Medulla oblongata (tissue), 1 donor: ENCODE measurements around the gene DHX8.

Experiments used
- DNase-seq: peaks from one replicate; pipeline ENCODE4 v3.0.0-alpha.2; 2015; ENCODE audit errors: extremely low spot score

DHX8 gene

DNA sequence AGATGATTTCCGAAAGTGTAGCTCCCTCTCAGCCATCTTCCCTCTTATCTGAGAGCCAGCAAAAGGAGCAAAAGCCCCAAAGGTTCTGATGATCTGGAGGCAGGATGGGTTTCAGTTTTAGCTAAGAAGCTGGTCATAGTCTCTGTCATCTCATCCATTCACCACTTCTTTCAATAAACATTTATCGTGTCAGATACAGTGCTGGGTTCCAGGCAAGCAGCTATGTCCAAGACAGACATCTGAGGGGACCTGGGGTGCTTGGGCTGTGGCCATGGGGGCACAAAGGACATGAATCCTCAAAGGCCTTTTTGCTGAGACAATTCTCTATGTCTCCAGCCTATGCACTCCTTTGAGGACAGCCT is 63.4 kb downstream of the DHX8 start:
- no peak for DNase-seq

DNA sequence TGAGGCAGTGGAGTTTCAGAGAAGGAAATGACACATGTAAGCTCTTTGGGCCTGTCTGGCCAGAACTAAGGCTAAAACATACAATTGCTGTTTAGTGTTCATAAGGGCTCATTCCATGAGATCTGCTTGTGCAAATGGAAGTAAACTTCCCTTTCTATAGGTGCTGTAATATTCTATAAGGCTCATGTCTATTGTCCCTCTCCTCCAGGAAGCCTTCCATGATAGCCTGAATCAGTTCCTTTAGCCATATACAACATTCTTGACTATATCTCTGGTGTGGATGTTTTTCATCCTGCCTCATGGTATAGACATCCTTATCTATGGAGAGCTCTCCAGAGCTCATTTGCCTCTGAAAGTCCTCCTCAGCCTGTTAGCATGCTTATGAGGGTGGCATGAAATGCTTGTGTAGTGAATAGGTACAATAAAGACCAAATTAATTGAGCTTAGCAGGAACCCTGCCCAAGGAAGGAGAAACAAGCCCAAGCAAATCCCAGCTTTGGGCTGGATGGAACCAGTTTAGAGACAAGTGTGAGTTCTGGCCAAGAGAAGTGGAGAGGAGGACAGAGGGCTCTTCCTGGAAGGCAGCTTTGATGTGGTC is 64.0 kb downstream of the DHX8 start:
- DNase-seq: no peak

GRCh38 chr17:43548689-43549379 is 65.1 kb downstream of the DHX8 start:
- no peak for DNase-seq

DNA sequence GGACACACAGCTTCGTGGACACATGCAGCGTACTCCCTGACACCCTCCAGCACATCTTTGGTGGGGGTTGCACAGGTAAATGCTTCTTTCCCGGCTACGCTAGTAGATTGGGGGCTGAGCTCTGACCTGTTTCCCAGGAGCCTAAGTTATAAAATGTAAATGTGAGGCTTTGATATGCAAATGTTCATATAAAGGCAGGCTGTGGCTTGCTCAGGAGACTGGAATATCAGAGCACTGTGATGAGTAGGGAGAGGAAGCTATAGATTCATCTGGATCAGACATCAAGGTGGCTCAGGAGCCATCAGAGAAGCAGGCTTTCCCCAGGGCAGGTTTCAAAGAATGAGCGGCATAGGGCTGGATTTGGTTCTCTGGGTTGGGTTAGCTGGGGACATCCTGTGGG is 65.7 kb downstream of the DHX8 start:
- no peak for DNase-seq

- DNase-seq: no peak
These were observed 67.0 kb downstream of the DHX8 start for GRCh38 chr17:43550754-43551153.

DNA sequence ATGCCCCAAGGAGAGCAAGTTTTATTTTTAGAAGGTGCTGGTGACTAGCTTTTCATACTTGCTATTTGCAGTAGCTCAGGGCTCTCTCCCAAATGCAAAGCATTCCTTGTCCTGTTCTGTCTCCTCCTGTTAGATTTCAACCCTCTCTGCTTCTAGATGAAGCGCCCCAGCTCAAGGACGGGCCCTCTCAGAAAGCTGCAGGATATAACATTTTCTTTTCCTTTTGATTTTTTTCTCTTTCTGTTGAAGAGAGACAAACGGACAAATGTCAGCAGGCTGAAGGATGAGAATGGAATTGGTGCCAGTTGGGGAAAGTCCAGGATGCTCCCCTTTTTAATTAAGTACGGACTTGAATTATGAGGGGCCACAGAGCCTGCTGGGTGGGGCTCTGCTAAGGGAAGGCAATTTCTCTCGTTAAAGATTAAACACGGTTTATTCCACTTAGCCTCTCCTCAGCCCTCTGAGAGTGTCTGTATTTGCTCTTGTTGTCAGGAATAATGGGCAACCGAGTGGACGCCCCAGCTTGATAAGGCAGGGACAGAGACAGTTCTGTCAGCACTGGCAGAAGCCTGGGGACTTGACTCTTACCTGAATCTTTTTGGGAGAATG is 68.6 kb downstream of the DHX8 start:
- no peak for DNase-seq

GRCh38 chr17:43553573-43553972 is 69.8 kb downstream of the DHX8 start:
- no peak for DNase-seq

- no peak for DNase-seq
These were observed 71.1 kb downstream of the DHX8 start for GRCh38 chr17:43554857-43555256.

GRCh38 chr17:43556292-43556691 is 72.5 kb downstream of the DHX8 start:
- no peak for DNase-seq

GRCh38 chr17:43558805-43559160 is 75.0 kb downstream of the DHX8 start:
- no peak for DNase-seq

- DNase-seq: no peak
These were observed 75.5 kb downstream of the DHX8 start for GRCh38 chr17:43559161-43559816.

- no peak for DNase-seq
These were observed 77.0 kb downstream of the DHX8 start for GRCh38 chr17:43560461-43561427.

GRCh38 chr17:43562679-43563599 is 79.2 kb downstream of the DHX8 start:
- DNase-seq: no peak

DNA sequence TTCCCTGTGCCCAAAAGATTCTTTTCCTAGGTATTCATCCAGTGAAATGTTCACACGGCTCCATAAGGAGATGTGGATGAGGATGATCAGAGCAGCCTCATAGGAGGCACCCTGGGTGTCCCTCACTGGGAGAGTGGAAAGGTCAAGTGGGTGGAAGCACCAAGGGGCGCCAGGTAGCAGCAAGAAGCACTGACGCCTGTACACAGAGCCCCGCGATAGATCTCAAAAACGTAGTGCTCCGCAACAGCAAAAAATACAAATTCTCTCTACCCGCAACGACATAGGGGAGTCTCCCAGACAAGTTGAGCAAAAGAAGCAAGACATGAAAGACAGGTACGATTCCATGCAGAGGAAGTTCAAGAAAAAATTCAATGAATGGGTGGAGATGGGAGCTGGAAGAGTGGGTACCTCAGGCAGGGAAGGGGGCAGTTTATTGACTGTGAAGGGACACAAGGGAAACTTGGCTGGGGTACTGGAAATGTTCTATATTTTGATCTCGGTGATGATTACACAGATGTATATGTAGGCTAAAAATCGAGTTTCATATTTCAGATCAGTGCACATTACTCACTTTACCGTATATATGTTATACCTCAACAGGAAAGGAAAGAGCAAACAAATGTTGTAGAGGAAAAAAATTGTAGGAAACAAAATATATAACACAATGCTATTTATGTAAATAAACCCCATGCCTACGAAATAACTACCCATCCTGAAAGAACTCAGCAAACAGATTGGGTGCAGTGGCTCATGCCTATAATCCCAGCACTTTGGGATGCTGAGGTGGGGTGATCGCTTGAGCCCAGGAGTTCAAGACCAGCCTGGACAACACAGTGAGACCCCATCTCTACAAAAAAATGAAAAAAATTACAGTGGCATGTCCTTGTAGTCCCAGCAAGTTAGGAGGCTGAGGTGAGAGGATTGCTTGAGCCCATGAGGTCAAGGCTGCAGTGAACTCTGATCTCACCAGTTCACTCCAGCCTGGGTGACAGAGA is 80.1 kb downstream of the DHX8 start:
- no peak for DNase-seq

- no peak for DNase-seq
These were observed 84.8 kb downstream of the DHX8 start for GRCh38 chr17:43568506-43569082.

DNA sequence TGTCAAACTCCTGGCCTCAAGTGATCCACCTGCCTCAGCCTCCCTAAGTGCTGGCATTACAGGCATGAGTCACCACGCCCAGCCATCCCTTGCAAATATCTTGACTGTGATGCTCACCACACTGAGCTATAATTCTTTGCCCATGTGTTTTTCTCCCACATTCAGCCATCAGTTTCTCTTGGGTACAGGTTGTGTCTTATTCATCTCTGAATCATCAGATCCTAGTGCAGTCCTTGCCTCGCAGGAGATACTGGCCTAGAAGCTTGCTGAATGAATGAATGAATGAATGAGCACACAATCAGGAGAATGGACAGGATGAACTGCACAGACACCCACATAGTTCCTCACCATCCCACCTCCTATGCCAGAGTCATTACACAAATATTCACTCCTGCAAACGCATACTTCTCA is 86.7 kb downstream of the DHX8 start:
- DNase-seq: no peak

DNA sequence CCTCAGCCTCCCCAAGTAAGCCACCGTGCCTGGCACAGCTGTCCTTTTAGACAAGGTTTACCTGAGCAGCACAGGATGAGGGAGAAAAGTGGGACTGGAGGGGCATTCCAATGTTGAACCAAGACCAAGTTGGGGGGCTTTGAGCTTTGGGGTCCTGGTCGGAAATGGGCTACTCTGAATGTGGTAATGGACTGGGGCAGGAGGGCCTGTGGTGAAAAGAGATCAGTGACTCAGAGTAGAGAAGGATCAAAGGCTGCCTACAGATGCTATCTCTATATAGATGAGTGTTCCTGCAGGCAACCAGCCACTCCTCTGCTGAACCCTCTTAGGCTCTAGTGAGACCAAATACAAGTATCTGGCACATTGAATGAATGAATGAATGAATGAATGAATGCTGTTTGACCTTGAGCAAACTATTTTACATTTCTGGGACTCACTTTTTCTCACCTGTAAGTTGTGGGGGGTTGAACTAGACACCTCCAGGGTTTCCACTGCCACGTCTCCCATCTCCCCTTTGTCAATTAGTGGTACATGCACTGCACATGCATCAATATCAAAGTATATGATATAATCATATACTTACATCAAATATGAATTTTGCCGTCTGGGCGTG is 88.7 kb downstream of the DHX8 start:
- DNase-seq: no peak

DNA sequence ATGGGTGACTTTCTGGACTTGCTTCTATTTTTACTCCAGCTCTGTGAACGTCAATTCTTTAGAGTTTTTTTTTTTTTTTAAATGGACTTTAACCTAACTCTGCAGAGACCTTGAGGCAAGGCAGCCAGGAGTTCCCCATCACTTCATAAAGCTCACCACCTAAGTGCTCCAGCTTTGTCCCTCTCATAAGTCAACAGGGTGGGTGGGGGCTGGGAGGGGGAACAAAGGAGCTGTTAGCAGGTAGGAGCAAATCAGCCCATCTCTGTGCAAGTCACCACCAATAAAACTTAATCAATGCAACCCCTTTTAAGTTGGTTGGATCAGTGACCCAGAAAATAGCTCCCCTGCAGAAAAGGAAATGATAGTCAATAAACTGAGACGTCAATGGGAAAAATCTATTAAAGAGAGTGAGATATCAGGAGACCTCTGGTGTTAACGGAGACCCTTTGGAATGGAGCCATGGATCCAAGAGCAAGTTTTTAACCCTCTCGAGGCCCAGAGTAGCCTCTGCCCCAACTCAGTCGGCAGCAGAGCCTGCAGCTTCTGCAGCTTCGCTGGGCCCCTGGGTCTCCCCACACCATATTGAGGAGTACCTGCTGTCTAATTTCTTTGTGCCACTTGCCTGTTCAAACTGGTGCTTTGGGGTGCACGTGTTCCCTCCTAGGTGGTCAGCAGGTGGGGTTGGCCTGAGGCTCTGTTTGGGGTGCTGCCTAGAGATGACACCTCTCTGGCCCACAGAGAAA is 90.0 kb downstream of the DHX8 start:
- DNase-seq: no peak
